GM12891 (cell line): ENCODE data around the gene ZNF3.

Experiments used
- POLR2A ChIP-seq: IDR thresholded peaks from 2 replicates; pipeline ENCODE4 v1.6.1; 2011; ENCODE audit warnings: low read depth, low read length, control low read depth
- TAF1 ChIP-seq: IDR thresholded peaks from 2 replicates; pipeline ENCODE4 v1.6.1; 2011; ENCODE audit warnings: low read depth, low read length, control low read depth

- TF ChIP-seq POLR2A (no peak), TAF1 (no peak)
Measured at GRCh38 chr7:100065452-100066186, 15.9 kb downstream of the ZNF3 start.
